Anterior cingulate cortex (tissue), 58 donors: ENCODE results near the gene CD209.

Experiments used
- DNase-seq, 58 donors: peaks; one replicate each; lab custom pipeline; 2025; lab: John Stamatoyannopoulos, UW

The CD209 gene

GRCh38 chr19:7709932-7710460 lies 37.3 kb downstream of the CD209 start:
- DNase-seq: no peak

- no peak for DNase-seq
Observed at GRCh38 chr19:7706955-7707456, 40.3 kb downstream of the CD209 start.

- no peak for DNase-seq
Observed at GRCh38 chr19:7706188-7706954, 41.0 kb downstream of the CD209 start.

GRCh38 chr19:7705387-7706187 lies 41.7 kb downstream of the CD209 start:
- peak in 2 of 58 donors; percentile 2 for DNase-seq

GRCh38 chr19:7704280-7705060 lies 42.9 kb downstream of the CD209 start:
- no peak for DNase-seq

- DNase-seq: no peak
Observed at GRCh38 chr19:7703332-7703731, 44.0 kb downstream of the CD209 start.

GRCh38 chr19:7701654-7702457 lies 45.5 kb downstream of the CD209 start, which contains the start of gene FCER2:
TSS of gene FCER2 (minus strand) at chr19:7702131. CDS start at chr19:7699760, 2,371 bp downstream.
- DNase-seq: no peak

GRCh38 chr19:7701049-7701653 lies 46.2 kb downstream of the CD209 start:
- DNase-seq: no peak

- no peak for DNase-seq
Observed at GRCh38 chr19:7699417-7700401, 47.6 kb downstream of the CD209 start.

- no peak for DNase-seq
Observed at GRCh38 chr19:7699003-7699402, 48.3 kb downstream of the CD209 start.

GRCh38 chr19:7698583-7698982 lies 48.8 kb downstream of the CD209 start:
- no peak for DNase-seq

GRCh38 chr19:7697721-7698287 lies 49.5 kb downstream of the CD209 start:
- DNase-seq: no peak

GRCh38 chr19:7694499-7694898 lies 52.8 kb downstream of the CD209 start:
- no peak for DNase-seq

GRCh38 chr19:7692417-7693088 lies 54.8 kb downstream of the CD209 start:
- no peak for DNase-seq

GRCh38 chr19:7691497-7691896 lies 55.8 kb downstream of the CD209 start:
- no peak for DNase-seq

- no peak for DNase-seq
Observed at GRCh38 chr19:7690779-7691258, 56.5 kb downstream of the CD209 start.
